K562 (cell line): Measurements from ENCODE around the gene DUSP10. TPM values are rescaled to one million over a fixed set of nuclear protein-coding genes. Genes with fewer than 3 reads are reported as not detected.
A peak's percentile ranks its signal among the peaks of the same experiment; 100 is the strongest.

Experiments
- C11orf30 ChIP-seq: fragments of 450-650 bp; IDR thresholded peaks from 2 replicates; pipeline ENCODE4 v1.6.1; 2016; ENCODE audit warnings: low read depth, mild to moderate bottlenecking
- GABPB2 ChIP-seq: fragments of 250-450 bp; sonication (Bioruptor Pico); conservative IDR thresholded peaks from 2 replicates; pipeline ENCODE4 v1.5.1; 2021; ENCODE audit warnings: mild to moderate bottlenecking
- HNRNPK ChIP-seq: fragments of 200-400 bp; formaldehyde crosslinking; IDR thresholded peaks from one replicate; pipeline ENCODE4 v1.6.1; 2018; ENCODE audit warnings: mild to moderate bottlenecking, low read depth, low read length; ENCODE audit not compliant: poor library complexity, severe bottlenecking
- KAT8 ChIP-seq: fragments of 450-650 bp; IDR thresholded peaks from 2 replicates; pipeline ENCODE4 v1.6.1; 2016; ENCODE audit warnings: low read depth, mild to moderate bottlenecking
- MCM5 ChIP-seq: fragments of 450-650 bp; IDR thresholded peaks from 2 replicates; pipeline ENCODE4 v1.6.1; 2016; ENCODE audit warnings: low read depth
- MGA ChIP-seq: fragments of 450-650 bp; IDR thresholded peaks from 2 replicates; pipeline ENCODE4 v1.6.1; 2016; ENCODE audit warnings: mild to moderate bottlenecking, moderate library complexity
- NFIC ChIP-seq: fragments of 450-650 bp; IDR thresholded peaks from 2 replicates; pipeline ENCODE4 v1.6.1; 2017; ENCODE audit warnings: mild to moderate bottlenecking, inconsistent platforms
- OTX1 ChIP-seq: fragments of 450-650 bp; formaldehyde crosslinking; IDR thresholded peaks from 2 replicates; pipeline ENCODE4 v1.4.0; 2022; ENCODE audit warnings: mild to moderate bottlenecking
- PHF8 ChIP-seq: fragments of 200-600 bp; sonication (generic); IDR thresholded peaks from 2 replicates; pipeline ENCODE4 v1.6.1; 2012; ENCODE audit warnings: mixed run types, mild to moderate bottlenecking, inconsistent platforms, low read length, moderate library complexity, borderline replicate concordance
- SLC30A9 ChIP-seq: fragments of 250-450 bp; sonication (Bioruptor Pico); IDR thresholded peaks from 2 replicates; pipeline ENCODE4 v1.8.0; 2022; ENCODE audit warnings: mild to moderate bottlenecking, moderate library complexity
- SMC3 ChIP-seq: conservative IDR thresholded peaks from 2 replicates; pipeline ENCODE4 v1.6.1; 2011; ENCODE audit warnings: low read depth, low read length, improper control_type of control experiment; ENCODE audit not compliant: insufficient read depth
- TBP ChIP-seq: optimal IDR thresholded peaks from 2 replicates; pipeline ENCODE3; 2011; ENCODE audit warnings: low read depth, low read length, improper control_type of control experiment
- TCF7L2 ChIP-seq: fragments of 150-350 bp; IDR thresholded peaks from 2 replicates; pipeline ENCODE4 v1.6.1; 2016; ENCODE audit warnings: low read depth, mild to moderate bottlenecking, low read length, moderate library complexity
- ZNF274 ChIP-seq: IDR thresholded peaks from 2 replicates; pipeline ENCODE4 v1.6.1; 2011; ENCODE audit warnings: low read depth, mild to moderate bottlenecking, low read length, moderate library complexity, borderline replicate concordance
- polyA plus RNA-seq, 8 experiments: library from polyadenylated mRNA; depleted of rRNA in 4 of 8; stranded (reverse) in 5 of 8; unstranded in 3 of 8; fragments of >200 nt; fragmentation: Nextera tagmentation in 2 of 8; fragmentation: Illumina TruSeq in 1 of 8; extraction: Ambion mirVana in 2 of 8; extraction: Trizol in 1 of 8; gene quantifications; 2 replicates each; pipeline versions ENCODE4 v1.2.1 to v1.2.3, GENCODE V29; 2011 to 2014; ENCODE audit warnings: inconsistent platforms in 1 of 8, missing spikeins in 1 of 8
- total RNA-seq, 7 experiments: library from RNA; depleted of rRNA in 6 of 7; stranded (reverse); fragments of >200 nt in 6 of 7; fragmentation: Illumina TruSeq in 2 of 7; extraction: Trizol in 2 of 7; gene quantifications; 2 replicates each; pipeline versions ENCODE4 v1.2.1 to v1.2.3, GENCODE V29; 2011 to 2021; ENCODE audit warnings: low replicate concordance in 1 of 7
- TF ChIP-seq, protein P1 (sequence below): fragments of 450-650 bp; IDR thresholded peaks from 2 replicates; pipeline ENCODE4 v1.6.1; 2017; ENCODE audit warnings: antibody characterized with exemption

The DUSP10 gene
- total and polyA plus RNA-seq, 9 of the 15 experiments (the other 6 are each of a cell fraction or from before 2014, with no cell fraction given) = 1.7 to 8.3 (median 6.1) TPM

DNA sequence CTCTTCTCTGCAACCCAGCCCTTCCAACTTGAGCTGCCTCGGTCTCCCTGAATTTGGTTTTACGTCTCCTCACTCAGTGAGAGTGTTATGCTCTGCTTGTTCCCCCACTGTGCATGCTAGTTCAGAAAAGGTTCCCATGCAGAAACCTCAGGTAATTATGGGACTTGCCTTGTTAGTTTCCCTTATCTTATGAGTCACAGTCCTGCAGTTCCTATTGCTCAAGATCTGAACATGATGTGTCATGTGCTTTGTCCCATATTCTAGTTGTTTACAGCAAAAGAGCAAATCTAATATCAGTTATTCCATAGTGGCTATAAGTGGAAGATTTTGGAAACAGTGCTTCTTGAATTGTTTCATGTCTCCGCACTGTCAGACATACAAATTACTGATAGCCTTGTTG lies 74.4 kb downstream of the DUSP10 start (continued):
- TF ChIP-seq PHF8 = no peak
- TF ChIP-seq MGA = 0 out of 2 replicates have a peak, but pooled peaks have one; percentile 26
- no peak for TF ChIP-seq SLC30A9 (CRISPR knock-in tag)
- TF ChIP-seq, protein P1, sequence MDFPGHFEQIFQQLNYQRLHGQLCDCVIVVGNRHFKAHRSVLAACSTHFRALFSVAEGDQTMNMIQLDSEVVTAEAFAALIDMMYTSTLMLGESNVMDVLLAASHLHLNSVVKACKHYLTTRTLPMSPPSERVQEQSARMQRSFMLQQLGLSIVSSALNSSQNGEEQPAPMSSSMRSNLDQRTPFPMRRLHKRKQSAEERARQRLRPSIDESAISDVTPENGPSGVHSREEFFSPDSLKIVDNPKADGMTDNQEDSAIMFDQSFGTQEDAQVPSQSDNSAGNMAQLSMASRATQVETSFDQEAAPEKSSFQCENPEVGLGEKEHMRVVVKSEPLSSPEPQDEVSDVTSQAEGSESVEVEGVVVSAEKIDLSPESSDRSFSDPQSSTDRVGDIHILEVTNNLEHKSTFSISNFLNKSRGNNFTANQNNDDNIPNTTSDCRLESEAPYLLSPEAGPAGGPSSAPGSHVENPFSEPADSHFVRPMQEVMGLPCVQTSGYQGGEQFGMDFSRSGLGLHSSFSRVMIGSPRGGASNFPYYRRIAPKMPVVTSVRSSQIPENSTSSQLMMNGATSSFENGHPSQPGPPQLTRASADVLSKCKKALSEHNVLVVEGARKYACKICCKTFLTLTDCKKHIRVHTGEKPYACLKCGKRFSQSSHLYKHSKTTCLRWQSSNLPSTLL = no peak
- TF ChIP-seq TBP = no peak
- no peak for TF ChIP-seq ZNF274
- no peak for TF ChIP-seq GABPB2 (CRISPR knock-in tag)
- no peak for TF ChIP-seq HNRNPK
- TF ChIP-seq SMC3 = no peak
- no peak for TF ChIP-seq NFIC
- TF ChIP-seq KAT8 = no peak
- TF ChIP-seq MCM5 = no peak
- no peak for TF ChIP-seq TCF7L2
- no peak for TF ChIP-seq OTX1 (CRISPR knock-in tag)
- TF ChIP-seq C11orf30 = peak; percentile 41; the same call in 1 of the 2 replicates
